ENCODE measurements around the gene COL26A1.
"Not testable (repeated sequence)": the region's sequence is repeated elsewhere in the genome, so short reads cannot be mapped to it uniquely, and the experiment has no call there.

COL26A1 gene

GRCh38 chr7:101596898-101597297 lies 234.2 kb downstream of the COL26A1 start:
- DNase-seq (ENCODE audit: low read depth, low spot score), result no peak

GRCh38 chr7:101597941-101598340 lies 235.3 kb downstream of the COL26A1 start:
- DNase-seq (ENCODE audit: low read depth, low spot score), result no peak

GRCh38 chr7:101598422-101598985 lies 235.8 kb downstream of the COL26A1 start:
- no peak for DNase-seq (ENCODE audit: low read depth, low spot score)

- no peak for DNase-seq (ENCODE audit: low read depth, low spot score)
Observed at GRCh38 chr7:101598986-101599771, 236.5 kb downstream of the COL26A1 start.

GRCh38 chr7:101599787-101600186 lies 237.1 kb downstream of the COL26A1 start:
- no peak for DNase-seq (ENCODE audit: low read depth, low spot score)

- no peak for DNase-seq (ENCODE audit: low read depth, low spot score)
Observed at GRCh38 chr7:101602082-101602481, 239.4 kb downstream of the COL26A1 start.

- DNase-seq (ENCODE audit: low read depth, low spot score), result peak; percentile 46
Observed at GRCh38 chr7:101602484-101603241, 240.0 kb downstream of the COL26A1 start.

- DNase-seq (ENCODE audit: low read depth, low spot score), result no peak
Observed at GRCh38 chr7:101604331-101604933, 241.8 kb downstream of the COL26A1 start.

- not testable (repeated sequence) for DNase-seq (ENCODE audit: low read depth, low spot score)
Observed at GRCh38 chr7:101604934-101605332, 242.3 kb downstream of the COL26A1 start.

- DNase-seq (ENCODE audit: low read depth, low spot score), result no peak
Observed at GRCh38 chr7:101605611-101606497, 243.2 kb downstream of the COL26A1 start.

- DNase-seq (ENCODE audit: low read depth, low spot score), result no peak
Observed at GRCh38 chr7:101606498-101606923, 243.8 kb downstream of the COL26A1 start.
